ENCODE results near the gene RPS6KA4.

The RPS6KA4 gene

GRCh38 chr11:64348383-64349024 lies 10.5 kb upstream of the RPS6KA4 start:
- DNase-seq (ENCODE audit: low read depth), result no peak

GRCh38 chr11:64349025-64349387 lies 10.0 kb upstream of the RPS6KA4 start:
- no peak for DNase-seq (ENCODE audit: low read depth)

GRCh38 chr11:64349404-64349803 lies 9.6 kb upstream of the RPS6KA4 start:
- DNase-seq (ENCODE audit: low read depth), result no peak

GRCh38 chr11:64351136-64351631 lies 7.8 kb upstream of the RPS6KA4 start:
- DNase-seq (ENCODE audit: low read depth), result no peak

- DNase-seq (ENCODE audit: low read depth), result no peak
Observed at GRCh38 chr11:64352099-64352994, 6.6 kb upstream of the RPS6KA4 start.

GRCh38 chr11:64352995-64353714 lies 5.8 kb upstream of the RPS6KA4 start:
- no peak for DNase-seq (ENCODE audit: low read depth)

- DNase-seq (ENCODE audit: low read depth), result no peak
Observed at GRCh38 chr11:64353715-64354506, 5.1 kb upstream of the RPS6KA4 start.

GRCh38 chr11:64355078-64355940 lies 3.7 kb upstream of the RPS6KA4 start:
- no peak for DNase-seq (ENCODE audit: low read depth)

- DNase-seq (ENCODE audit: low read depth), result no peak
Observed at GRCh38 chr11:64356498-64357411, 2.2 kb upstream of the RPS6KA4 start.

- no peak for DNase-seq (ENCODE audit: low read depth)
Observed at GRCh38 chr11:64357446-64357845, 1.5 kb upstream of the RPS6KA4 start.

- no peak for DNase-seq (ENCODE audit: low read depth)
Observed at GRCh38 chr11:64357904-64358535, 942 bp upstream of the RPS6KA4 start.

GRCh38 chr11:64358536-64358906 lies 441 bp upstream of the RPS6KA4 start:
- DNase-seq (ENCODE audit: low read depth), result no peak

GRCh38 chr11:64359712-64360445 lies 917 bp downstream of the RPS6KA4 start:
- no peak for DNase-seq (ENCODE audit: low read depth)

- no peak for DNase-seq (ENCODE audit: low read depth)
Observed at GRCh38 chr11:64360448-64360921, 1.5 kb downstream of the RPS6KA4 start.

GRCh38 chr11:64361659-64362058 lies 2.7 kb downstream of the RPS6KA4 start:
- no peak for DNase-seq (ENCODE audit: low read depth)

- DNase-seq (ENCODE audit: low read depth), result no peak
Observed at GRCh38 chr11:64362339-64362738, 3.4 kb downstream of the RPS6KA4 start.

- DNase-seq (ENCODE audit: low read depth), result no peak
Observed at GRCh38 chr11:64364435-64364834, 5.5 kb downstream of the RPS6KA4 start.

- DNase-seq (ENCODE audit: low read depth), result no peak
Observed at GRCh38 chr11:64364911-64365310, 5.9 kb downstream of the RPS6KA4 start.

Measured in activated T-cell treated with anti-CD3 and anti-CD28 coated beads for 1 hour (primary cell).